GM18517 (cell line): ENCODE measurements around the gene RAET1G.
"Not testable (repeated sequence)": the region's sequence is repeated elsewhere in the genome, so short reads cannot be mapped to it uniquely, and the experiment has no call there.

Source experiments
- ATAC-seq: cut with Tn5 transposase; IDR thresholded peaks from one replicate; pipeline ENCODE4 v1.9.1; 2021; ENCODE audit warnings: mild to moderate bottlenecking, moderate library complexity; ENCODE audit not compliant: unreplicated experiment

Gene RAET1G

GRCh38 chr6:149935246-149935645 lies 12.3 kb upstream of the RAET1G start:
- no peak for ATAC-seq

- no peak for ATAC-seq
These were observed 11.6 kb upstream of the RAET1G start for GRCh38 chr6:149934249-149935156.

GRCh38 chr6:149933461-149933860 lies 10.5 kb upstream of the RAET1G start:
- no peak for ATAC-seq

- ATAC-seq, result no peak
These were observed 10.1 kb upstream of the RAET1G start for GRCh38 chr6:149933036-149933435.

GRCh38 chr6:149931501-149931900 lies 8.6 kb upstream of the RAET1G start:
- ATAC-seq, result no peak

GRCh38 chr6:149929422-149929821 lies 6.5 kb upstream of the RAET1G start:
- no peak for ATAC-seq

GRCh38 chr6:149927025-149927424 lies 4.1 kb upstream of the RAET1G start:
- ATAC-seq, result not testable (repeated sequence)

- ATAC-seq, result no peak
These were observed 3.3 kb upstream of the RAET1G start for GRCh38 chr6:149925974-149926777.

- no peak for ATAC-seq
These were observed 2.5 kb upstream of the RAET1G start for GRCh38 chr6:149925253-149925973.

- ATAC-seq, result no peak
These were observed 2.0 kb upstream of the RAET1G start for GRCh38 chr6:149924933-149925252.

GRCh38 chr6:149924206-149924932 lies 1.4 kb upstream of the RAET1G start:
- ATAC-seq, result no peak

- no peak for ATAC-seq
These were observed 536 bp upstream of the RAET1G start for GRCh38 chr6:149923327-149923986.

GRCh38 chr6:149922091-149922490 lies 830 bp downstream of the RAET1G start:
- not testable (repeated sequence) for ATAC-seq

GRCh38 chr6:149921361-149921760 lies 1.6 kb downstream of the RAET1G start:
- ATAC-seq, result no peak

GRCh38 chr6:149919834-149920225 lies 3.1 kb downstream of the RAET1G start:
- no peak for ATAC-seq

GRCh38 chr6:149919126-149919833 lies 3.6 kb downstream of the RAET1G start:
- ATAC-seq, result not testable (repeated sequence)

- no peak for ATAC-seq
These were observed 4.6 kb downstream of the RAET1G start for GRCh38 chr6:149918151-149918905.

- no peak for ATAC-seq
These were observed 5.2 kb downstream of the RAET1G start for GRCh38 chr6:149917679-149918078.
